ENCODE measurements around the gene KRT20. TPM values are rescaled to one million over a fixed set of nuclear protein-coding genes. Genes with fewer than 3 reads are reported as not detected.
A peak's percentile ranks its signal among the peaks of the same experiment; 100 is the strongest.

KRT20 gene
- total and polyA plus RNA-seq, 2 of the 4 experiments (the other 2 are of a cell fraction) = not detected

GRCh38 chr17:40873255-40873654 lies 11.8 kb downstream of the KRT20 start:
- Histone ChIP-seq H3K9me3 (ENCODE audit: control insufficient read depth, insufficient read depth, low read length) (no peaks in the 10 kb centered on the region), H2AK5ac (ENCODE audit: low read depth, low read length) (no peak overlapping the region), H3K4ac (ENCODE audit: low read depth, low read length) (no peak overlapping the region), H2BK15ac (ENCODE audit: low read depth, low read length) (no peak overlapping the region), H2AFZ (replicated peaks; ENCODE audit: low read length, poor library complexity) (no peak overlapping the region), H3K4me3 (ENCODE audit: insufficient read depth, low read depth, low read length) (no peak overlapping the region), H4K8ac (ENCODE audit: low read depth in 2 of 2, low read length in 2 of 2) (no peak overlapping the region), H3K9ac (ENCODE audit: low read depth, low read length) (no peak overlapping the region), H3K27me3 (ENCODE audit: control insufficient read depth, insufficient read depth, low read length) (peaks cover 2% of the 10 kb centered on the region; the same call in 1 of the 2 replicates), H4K91ac (ENCODE audit: insufficient read depth, low read depth, low read length) (no peak overlapping the region), H4K5ac (ENCODE audit: low read depth, low read length) (no peak overlapping the region), H3K56ac (ENCODE audit: extremely low read depth, insufficient read depth, low read length) (no peak overlapping the region), H3K23ac (ENCODE audit: low read depth, low read length) (no peak overlapping the region), H3K79me1 (ENCODE audit: low read depth in 1 of 2, low read length in 2 of 2) (no peaks in the 10 kb centered on the region), H3K27ac (ENCODE audit: insufficient read depth, low read length) (no peak overlapping the region), H3K18ac (ENCODE audit: low read depth, low read length) (no peak overlapping the region; the same call in 1 of the 2 replicates), H3K4me1 (ENCODE audit: control insufficient read depth, insufficient read depth, low read length) (peaks cover 2% of the 10 kb centered on the region), H2BK5ac (ENCODE audit: low read depth, low read length, poor library complexity, severe bottlenecking) (no peak overlapping the region), H2BK120ac (ENCODE audit: low read depth, low read length) (no peak overlapping the region), H4K20me1 (ENCODE audit: insufficient read depth, low read length) (no peaks in the 10 kb centered on the region), H3K36me3 (ENCODE audit: control insufficient read depth, insufficient read depth, low read length) (no peaks in the 10 kb centered on the region), H2AK9ac (replicated peaks; ENCODE audit: low read depth, low read length, poor library complexity) (no peak overlapping the region), H3K9me1 (ENCODE audit: insufficient read depth, low read length) (no peaks in the 10 kb centered on the region), H2BK20ac (ENCODE audit: low read depth, low read length) (no peak overlapping the region), H3K4me2 (ENCODE audit: low read depth, low read length) (no peak overlapping the region), H3K14ac (replicated peaks; ENCODE audit: low read depth, low read length) (no peak overlapping the region)
- no TSS peak for BruUV-seq (replicated peaks)
- ChIA-PET POLR2A (ENCODE audit: unreplicated experiment) (no interaction called here), CTCF (interaction anchor here (0.6 to 1.0 kb wide), 3 partner anchors 10 to 979 kb away, joined by 3 to 4 read pairs (median 4); no protein-coding TSS in a partner anchor)
- DNase-seq (no peak), ATAC-seq (ENCODE audit: low read depth) (peak; percentile 44)
- in situ Hi-C loops (cut with MboI; ENCODE audit: low sequenced_read_pairs) = no loop called here
- TF ChIP-seq MAZ (IDR thresholded peaks at IDR 0.05; ENCODE audit: borderline replicate concordance, low read depth, low read length) = no peak
- TF ChIP-seq CTCF (conservative IDR thresholded peaks at IDR 0.05; ENCODE audit: low read depth, low read length) = no peak; the same call in 1 of the 2 replicates
- TF ChIP-seq NFE2L2 (IDR thresholded peaks at IDR 0.05; ENCODE audit: low read depth, low read length) = no peak
- no peak for TF ChIP-seq MAFK (IDR thresholded peaks at IDR 0.05; ENCODE audit: low read depth, low read length)
- no peak for TF ChIP-seq SMC3 (IDR thresholded peaks at IDR 0.05; ENCODE audit: low read depth, low read length)
- no peak for TF ChIP-seq FOS (IDR thresholded peaks at IDR 0.05; ENCODE audit: low read depth, low read length)
- no peak for TF ChIP-seq MXI1 (IDR thresholded peaks at IDR 0.05; ENCODE audit: borderline replicate concordance, low read depth, low read length)
- no peak for TF ChIP-seq CEBPB (IDR thresholded peaks at IDR 0.05; ENCODE audit: low read depth, low read length)
- no peak for TF ChIP-seq ELK1 (IDR thresholded peaks at IDR 0.05; ENCODE audit: borderline replicate concordance, low read depth, low read length)
- no peak for TF ChIP-seq CHD1 (IDR thresholded peaks at IDR 0.05; ENCODE audit: low read depth, low read length)
- TF ChIP-seq BHLHE40 (IDR thresholded peaks at IDR 0.05; ENCODE audit: low read depth, low read length) = no peak
- TF ChIP-seq USF2 (IDR thresholded peaks at IDR 0.05; ENCODE audit: low read depth, low read length) = no peak
- no peak for TF ChIP-seq POLR2A (IDR thresholded peaks at IDR 0.05; ENCODE audit: low read depth, low read length)
- TF ChIP-seq RFX5 (IDR thresholded peaks at IDR 0.05; ENCODE audit: low read depth, low read length) = no peak
- TF ChIP-seq RCOR1 (IDR thresholded peaks at IDR 0.05; ENCODE audit: insufficient replicate concordance, low read length) = no peak
- intact Hi-C loops (cut with micrococcal nuclease) = no loop called here
- dilution Hi-C loops (cut with HindIII; ENCODE audit: low sequenced_read_pairs, unreplicated experiment) = no loop called here
